ENCODE data around the gene AAK1.

The AAK1 gene

DNA sequence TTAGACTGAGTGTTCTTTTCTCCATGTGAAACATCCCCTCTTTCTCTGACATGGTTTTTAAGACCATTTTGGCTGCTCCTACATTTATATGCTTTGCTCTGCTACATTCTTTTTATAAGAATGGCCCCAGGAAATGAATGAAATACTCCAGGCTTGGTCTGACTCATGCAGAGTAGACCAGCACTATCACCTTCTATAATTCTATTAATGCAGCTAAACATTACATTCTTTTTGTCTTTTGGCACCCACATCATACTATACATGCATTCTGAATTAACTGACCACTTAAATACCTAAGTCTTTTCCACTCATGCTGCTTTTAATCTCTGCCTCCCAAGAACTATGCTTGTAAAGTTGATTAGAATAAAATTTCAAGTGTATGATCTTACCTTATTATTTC, 94.1 kb downstream of the AAK1 start:
- no peaks in the 10 kb centered on the region for H3K36me3 ChIP-seq (replicated peaks; ENCODE audit: low read depth, low read length)
- H3K27ac ChIP-seq (ENCODE audit: low read length) = no peak overlapping the region
- no peaks in the 10 kb centered on the region for H3K79me2 ChIP-seq (ENCODE audit: low read length)

DNA sequence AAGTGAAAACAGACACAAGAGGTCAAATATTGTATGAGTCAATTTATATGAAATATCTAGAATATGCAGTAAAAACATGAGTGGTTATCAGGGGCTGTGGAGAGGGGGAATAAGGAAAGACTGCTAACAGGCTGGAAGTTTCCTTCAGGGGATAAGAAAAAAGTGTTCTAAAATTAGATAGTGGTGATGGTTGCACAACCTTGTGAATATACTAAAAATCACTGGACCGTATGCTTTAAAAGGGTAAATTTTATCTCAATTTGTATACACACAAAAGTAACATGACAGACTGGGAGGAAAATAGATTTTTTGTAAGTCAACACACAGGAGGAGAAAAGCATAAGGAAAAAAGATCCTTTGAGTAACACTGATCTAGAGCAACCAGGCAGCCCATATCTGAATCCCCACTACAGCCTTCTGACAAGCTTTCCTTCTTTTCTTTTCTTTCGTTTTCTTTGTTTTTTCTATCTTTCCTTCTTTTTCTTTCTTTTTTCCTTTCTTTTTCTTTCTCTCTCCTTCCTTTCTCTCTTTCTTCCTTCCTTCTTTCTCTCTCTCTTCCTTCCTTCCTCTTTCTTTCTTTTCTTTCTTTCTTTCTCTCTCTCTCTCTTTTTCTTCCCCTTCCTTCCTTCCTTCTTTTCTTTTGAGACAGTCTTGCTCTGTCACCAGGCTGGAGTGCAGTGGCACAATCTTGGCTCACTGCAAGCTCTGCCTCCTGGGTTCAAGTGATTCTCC, 95.4 kb downstream of the AAK1 start:
- Histone ChIP-seq H3K36me3 (replicated peaks; ENCODE audit: low read depth, low read length) (no peaks in the 10 kb centered on the region), H3K9me3 (ENCODE audit: insufficient read depth, low read length) (no peaks in the 10 kb centered on the region), H3K27ac (ENCODE audit: low read length) (no peak overlapping the region), H3K27me3 (ENCODE audit: low read depth, low read length) (0 out of 2 replicates have a peak, but pooled peaks cover 4% of the 10 kb centered on the region), H4K20me1 (ENCODE audit: insufficient read depth, low read length) (no peaks in the 10 kb centered on the region), H3K4me3 (ENCODE audit: low read length) (no peak overlapping the region), H2AFZ (ENCODE audit: low read depth, low read length) (no peak overlapping the region), H3K4me1 (ENCODE audit: low read length) (no peaks in the 10 kb centered on the region), H3K79me2 (ENCODE audit: low read length) (no peaks in the 10 kb centered on the region), H3K4me2 (ENCODE audit: low read length) (no peak overlapping the region), H3K9ac (ENCODE audit: low read length) (no peak overlapping the region)
- TF ChIP-seq, protein P1, sequence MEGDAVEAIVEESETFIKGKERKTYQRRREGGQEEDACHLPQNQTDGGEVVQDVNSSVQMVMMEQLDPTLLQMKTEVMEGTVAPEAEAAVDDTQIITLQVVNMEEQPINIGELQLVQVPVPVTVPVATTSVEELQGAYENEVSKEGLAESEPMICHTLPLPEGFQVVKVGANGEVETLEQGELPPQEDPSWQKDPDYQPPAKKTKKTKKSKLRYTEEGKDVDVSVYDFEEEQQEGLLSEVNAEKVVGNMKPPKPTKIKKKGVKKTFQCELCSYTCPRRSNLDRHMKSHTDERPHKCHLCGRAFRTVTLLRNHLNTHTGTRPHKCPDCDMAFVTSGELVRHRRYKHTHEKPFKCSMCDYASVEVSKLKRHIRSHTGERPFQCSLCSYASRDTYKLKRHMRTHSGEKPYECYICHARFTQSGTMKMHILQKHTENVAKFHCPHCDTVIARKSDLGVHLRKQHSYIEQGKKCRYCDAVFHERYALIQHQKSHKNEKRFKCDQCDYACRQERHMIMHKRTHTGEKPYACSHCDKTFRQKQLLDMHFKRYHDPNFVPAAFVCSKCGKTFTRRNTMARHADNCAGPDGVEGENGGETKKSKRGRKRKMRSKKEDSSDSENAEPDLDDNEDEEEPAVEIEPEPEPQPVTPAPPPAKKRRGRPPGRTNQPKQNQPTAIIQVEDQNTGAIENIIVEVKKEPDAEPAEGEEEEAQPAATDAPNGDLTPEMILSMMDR (IDR thresholded peaks at IDR 0.05; ENCODE audit: low read depth, low read length) = no peak
- TF ChIP-seq EZH2phosphoT487 (IDR thresholded peaks at IDR 0.05; ENCODE audit: low read depth) = no peak

More for the DNA sequence above, 94.1 kb downstream of the AAK1 start:
- H4K20me1 ChIP-seq (ENCODE audit: insufficient read depth, low read length) = no peaks in the 10 kb centered on the region
- H3K4me3 ChIP-seq (ENCODE audit: low read length) = no peak overlapping the region
- no peaks in the 10 kb centered on the region for H3K4me1 ChIP-seq (ENCODE audit: low read length)
- H3K9ac ChIP-seq (ENCODE audit: low read length) = no peak overlapping the region
- 0 out of 2 replicates have a peak, but pooled peaks cover 4% of the 10 kb centered on the region for H3K27me3 ChIP-seq (ENCODE audit: low read depth, low read length)
- TF ChIP-seq, protein P1 (IDR thresholded peaks at IDR 0.05; ENCODE audit: low read depth, low read length) = no peak
- no peak for TF ChIP-seq EZH2phosphoT487 (IDR thresholded peaks at IDR 0.05; ENCODE audit: low read depth)
- H2AFZ ChIP-seq (ENCODE audit: low read depth, low read length) = no peak overlapping the region
- no peak overlapping the region for H3K4me2 ChIP-seq (ENCODE audit: low read length)
- no peaks in the 10 kb centered on the region for H3K9me3 ChIP-seq (ENCODE audit: insufficient read depth, low read length)

DNA sequence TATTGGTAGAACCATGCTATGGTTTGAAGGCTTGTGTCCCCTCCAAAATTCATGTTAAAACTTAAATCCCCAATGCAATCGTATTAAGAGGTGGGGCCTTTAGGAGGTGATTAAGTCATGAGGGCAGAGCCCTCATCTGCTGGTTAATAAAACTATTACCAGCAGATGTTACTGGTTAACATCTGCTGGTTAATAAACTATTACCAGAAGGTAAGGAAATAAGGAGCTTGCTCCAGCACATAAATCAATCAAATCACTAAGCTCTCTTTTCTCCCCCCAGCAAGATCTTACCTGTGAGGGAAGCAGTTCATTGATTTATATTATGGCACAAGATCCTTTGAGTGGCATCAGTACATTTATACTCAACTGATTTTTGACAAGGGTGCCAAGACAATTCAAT, 96.9 kb downstream of the AAK1 start:
- Histone ChIP-seq H3K36me3 (replicated peaks; ENCODE audit: low read depth, low read length) (no peaks in the 10 kb centered on the region), H3K79me2 (ENCODE audit: low read length) (no peaks in the 10 kb centered on the region), H3K27me3 (ENCODE audit: low read depth, low read length) (0 out of 2 replicates have a peak, but pooled peaks cover 4% of the 10 kb centered on the region), H3K4me1 (ENCODE audit: low read length) (no peaks in the 10 kb centered on the region), H2AFZ (ENCODE audit: low read depth, low read length) (no peak overlapping the region), H3K9ac (ENCODE audit: low read length) (no peak overlapping the region), H3K27ac (ENCODE audit: low read length) (no peak overlapping the region), H4K20me1 (ENCODE audit: insufficient read depth, low read length) (no peaks in the 10 kb centered on the region), H3K4me2 (ENCODE audit: low read length) (no peak overlapping the region), H3K9me3 (ENCODE audit: insufficient read depth, low read length) (no peaks in the 10 kb centered on the region), H3K4me3 (ENCODE audit: low read length) (no peak overlapping the region)
- TF ChIP-seq, protein P1 (IDR thresholded peaks at IDR 0.05; ENCODE audit: low read depth, low read length) = no peak
- TF ChIP-seq EZH2phosphoT487 (IDR thresholded peaks at IDR 0.05; ENCODE audit: low read depth) = no peak

DNA sequence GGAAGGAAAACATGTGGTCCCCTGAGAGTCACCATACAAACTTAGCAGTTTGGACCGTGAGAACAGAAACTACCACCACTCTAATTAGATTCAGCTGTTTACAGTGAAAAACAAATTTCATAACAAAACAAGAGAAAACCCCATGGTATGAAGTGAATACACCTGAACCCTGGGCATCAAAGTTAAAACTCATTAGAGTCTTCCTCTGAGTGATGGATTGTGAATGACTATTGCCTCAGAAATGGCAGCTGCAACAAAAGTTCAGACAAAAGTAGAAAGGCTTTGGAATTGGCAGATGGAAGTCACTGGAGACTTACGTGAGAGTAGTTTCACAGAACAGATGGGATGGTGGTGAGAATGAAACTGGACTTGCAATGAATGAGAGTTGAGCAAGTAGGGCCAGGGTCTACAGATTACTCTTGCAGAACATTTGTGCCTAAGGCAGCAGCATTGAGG, 98.0 kb downstream of the AAK1 start:
- Histone ChIP-seq H3K27ac (ENCODE audit: low read length) (no peak overlapping the region), H2AFZ (ENCODE audit: low read depth, low read length) (no peak overlapping the region), H3K27me3 (ENCODE audit: low read depth, low read length) (0 out of 2 replicates have a peak, but pooled peaks cover 4% of the 10 kb centered on the region), H3K9me3 (ENCODE audit: insufficient read depth, low read length) (no peaks in the 10 kb centered on the region), H3K4me1 (ENCODE audit: low read length) (no peaks in the 10 kb centered on the region), H3K79me2 (ENCODE audit: low read length) (no peaks in the 10 kb centered on the region), H4K20me1 (ENCODE audit: insufficient read depth, low read length) (no peaks in the 10 kb centered on the region), H3K36me3 (replicated peaks; ENCODE audit: low read depth, low read length) (no peaks in the 10 kb centered on the region), H3K4me2 (ENCODE audit: low read length) (no peak overlapping the region), H3K4me3 (ENCODE audit: low read length) (no peak overlapping the region), H3K9ac (ENCODE audit: low read length) (no peak overlapping the region)
- TF ChIP-seq EZH2phosphoT487 (IDR thresholded peaks at IDR 0.05; ENCODE audit: low read depth) = no peak
- TF ChIP-seq, protein P1 (IDR thresholded peaks at IDR 0.05; ENCODE audit: low read depth, low read length) = no peak

Data from OCI-LY3 (cell line).